Stimulated activated CD4-positive, alpha-beta T cell treated with anti-CD3 and anti-CD28 coated beads, Interleukin-15, amount 100 ng/mL, for 24 hours (primary cell): Measurements from ENCODE around the gene SPPL2B.

ENCODE experiments used
- DNase-seq: peaks from one replicate; pipeline ENCODE4 v3.0.0-alpha.2; 2020

Gene SPPL2B

DNA sequence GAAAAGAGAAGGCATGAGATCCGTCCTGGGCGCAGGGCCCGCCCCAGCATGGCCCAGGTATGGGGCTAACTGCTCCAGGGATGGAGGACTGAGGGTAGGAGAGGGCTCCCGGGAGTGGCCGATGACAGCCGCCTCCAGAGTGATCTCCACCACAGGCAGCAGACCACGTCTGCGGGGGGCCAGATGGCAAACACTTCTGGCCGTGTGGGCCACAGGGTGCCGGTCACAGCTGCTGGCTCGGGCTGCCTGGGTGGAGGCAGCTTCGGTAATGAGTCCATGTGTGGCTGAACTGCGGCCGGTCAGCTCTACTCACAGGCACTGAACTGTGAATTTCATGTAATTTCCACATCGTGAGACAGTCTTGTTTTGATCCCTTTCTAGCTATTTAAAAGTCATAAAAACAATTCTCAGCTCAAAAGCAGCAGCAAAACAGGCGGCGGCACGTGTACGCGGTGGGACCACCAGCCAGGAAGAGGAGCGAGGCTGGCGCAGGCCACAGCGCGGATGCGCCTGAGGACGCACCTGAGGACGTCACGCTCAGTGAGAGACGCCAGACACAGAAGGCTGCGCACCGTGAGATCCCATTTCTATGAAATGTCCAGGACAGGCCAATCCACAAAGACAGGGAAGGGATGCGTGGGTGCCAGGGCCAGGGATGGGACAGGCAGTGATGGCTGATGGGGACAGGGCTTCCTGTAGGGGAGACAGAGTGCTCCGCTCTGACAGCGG, 4.1 kb upstream of the SPPL2B start:
- no peak for DNase-seq

- no peak for DNase-seq
Observed at GRCh38 chr19:2325281-2326046, 3.0 kb upstream of the SPPL2B start.

DNA sequence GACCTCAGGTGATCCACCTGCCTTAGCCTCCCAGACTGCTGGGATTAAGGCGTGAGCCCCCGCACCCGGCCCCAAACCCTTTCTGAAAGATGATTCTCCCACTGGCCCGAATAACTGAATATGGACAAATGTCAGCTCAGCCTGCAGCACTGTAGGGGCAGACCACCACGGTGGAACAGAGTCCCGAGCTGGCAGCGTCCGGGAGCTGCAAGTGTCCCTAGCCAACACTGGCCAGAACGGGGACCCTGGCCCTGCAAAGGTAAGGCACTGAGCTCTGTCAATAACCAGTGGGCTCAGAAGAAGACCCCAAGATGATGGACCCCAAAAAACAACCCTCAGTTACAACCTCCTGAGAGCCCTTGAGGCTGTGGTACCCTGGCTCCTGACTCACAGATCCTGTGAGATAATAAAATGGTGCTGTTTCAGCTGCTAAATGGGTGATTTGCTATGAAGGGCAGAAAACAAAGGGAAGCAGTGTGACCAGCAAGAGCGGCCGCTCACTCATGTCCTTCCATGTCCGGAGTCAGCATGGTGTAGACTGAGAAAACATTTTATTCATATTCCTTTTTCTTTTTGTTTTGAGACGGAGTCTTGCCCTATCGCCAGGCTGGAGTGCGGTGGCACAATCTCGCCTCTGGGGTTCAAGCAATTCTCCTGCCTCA, 1.7 kb upstream of the SPPL2B start:
- no peak for DNase-seq

DNA sequence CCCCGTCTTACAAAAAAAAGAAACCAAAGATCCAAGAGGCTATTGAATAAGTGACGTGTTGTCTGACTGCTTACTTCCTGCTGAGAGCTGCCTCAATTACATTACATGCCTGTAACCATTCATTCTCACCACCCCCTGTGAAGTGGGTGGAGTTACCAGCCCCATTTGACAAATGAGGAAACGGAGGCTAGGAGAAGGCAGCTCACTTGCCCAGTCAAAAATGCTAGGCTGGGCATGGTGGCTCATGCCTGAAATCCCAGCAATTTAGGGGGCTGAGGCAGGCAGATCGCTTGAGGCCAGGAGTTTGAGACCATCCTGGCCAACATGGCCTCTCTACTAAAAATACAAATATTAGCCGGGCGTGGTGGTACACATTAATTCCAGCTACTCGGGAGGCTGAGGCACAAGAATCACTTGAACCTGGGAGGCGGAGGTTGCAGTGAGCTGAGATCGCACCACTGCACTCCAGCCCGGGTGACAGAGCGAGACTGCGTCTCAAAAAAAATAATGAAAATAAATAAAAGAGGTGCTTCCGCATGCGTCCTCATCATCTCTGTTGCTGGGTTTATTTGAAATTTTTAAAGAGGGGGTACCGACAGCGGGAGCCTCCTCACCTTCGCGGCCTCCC, 597 bp upstream of the SPPL2B start:
- peak; percentile 82 for DNase-seq

GRCh38 chr19:2329149-2329478, 630 bp downstream of the SPPL2B start:
- no peak for DNase-seq

DNA sequence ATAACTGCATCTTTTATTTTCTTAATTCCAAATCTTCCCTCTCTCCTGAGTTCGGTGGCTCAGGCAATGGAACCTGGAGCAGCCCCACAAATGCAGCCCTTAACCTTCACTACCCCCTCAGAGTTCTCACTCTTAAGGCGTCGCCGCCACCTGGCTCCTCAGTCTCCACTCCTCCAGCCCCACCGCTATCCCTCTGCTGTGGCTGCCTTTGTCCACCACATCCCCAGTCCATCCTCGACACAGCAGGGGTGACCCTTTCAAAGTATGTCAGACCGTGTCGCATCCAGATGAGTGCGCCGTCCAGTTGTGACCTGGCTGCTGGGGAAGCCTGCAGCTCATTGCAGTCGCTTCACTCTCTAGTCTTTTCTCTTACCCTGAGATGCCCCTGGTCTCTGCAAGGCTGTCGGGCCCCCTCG, 1.0 kb downstream of the SPPL2B start:
- no peak for DNase-seq

GRCh38 chr19:2330255-2330631, 1.8 kb downstream of the SPPL2B start:
- DNase-seq, result no peak

DNA sequence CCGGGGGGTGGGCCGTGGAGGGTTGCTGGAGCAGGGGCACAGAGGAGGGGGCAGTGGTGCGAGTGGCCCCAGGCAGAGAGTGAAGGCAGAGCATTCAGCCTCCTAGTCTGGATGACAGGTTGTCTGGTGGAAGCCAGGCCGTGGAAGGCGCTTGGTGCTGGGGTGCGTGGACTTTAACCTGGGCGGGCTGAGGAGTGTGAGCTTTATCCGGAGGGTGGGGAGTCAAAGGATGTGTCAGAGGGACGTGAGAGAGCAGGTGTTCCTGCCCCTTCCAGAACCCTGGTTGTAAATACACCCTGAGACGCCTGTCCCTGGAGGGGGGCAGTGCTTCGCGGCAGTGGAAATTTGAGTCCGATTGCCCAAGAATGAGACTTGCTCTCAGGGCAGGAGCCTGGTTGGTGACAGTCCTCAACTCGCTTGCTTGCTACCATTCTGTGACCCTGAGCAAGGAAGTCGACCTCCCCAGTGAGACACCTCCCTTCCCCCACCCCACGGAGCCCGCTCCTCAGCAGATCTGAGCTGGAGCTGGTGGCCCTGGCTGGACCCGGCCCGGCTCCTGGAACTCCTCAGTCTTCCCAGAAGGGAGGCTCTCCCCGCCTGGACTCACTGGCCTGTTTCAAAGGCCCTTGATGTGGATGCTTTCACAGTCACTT, 2.3 kb downstream of the SPPL2B start:
- no peak for DNase-seq

GRCh38 chr19:2331601-2332246, 3.2 kb downstream of the SPPL2B start:
- no peak for DNase-seq

DNA sequence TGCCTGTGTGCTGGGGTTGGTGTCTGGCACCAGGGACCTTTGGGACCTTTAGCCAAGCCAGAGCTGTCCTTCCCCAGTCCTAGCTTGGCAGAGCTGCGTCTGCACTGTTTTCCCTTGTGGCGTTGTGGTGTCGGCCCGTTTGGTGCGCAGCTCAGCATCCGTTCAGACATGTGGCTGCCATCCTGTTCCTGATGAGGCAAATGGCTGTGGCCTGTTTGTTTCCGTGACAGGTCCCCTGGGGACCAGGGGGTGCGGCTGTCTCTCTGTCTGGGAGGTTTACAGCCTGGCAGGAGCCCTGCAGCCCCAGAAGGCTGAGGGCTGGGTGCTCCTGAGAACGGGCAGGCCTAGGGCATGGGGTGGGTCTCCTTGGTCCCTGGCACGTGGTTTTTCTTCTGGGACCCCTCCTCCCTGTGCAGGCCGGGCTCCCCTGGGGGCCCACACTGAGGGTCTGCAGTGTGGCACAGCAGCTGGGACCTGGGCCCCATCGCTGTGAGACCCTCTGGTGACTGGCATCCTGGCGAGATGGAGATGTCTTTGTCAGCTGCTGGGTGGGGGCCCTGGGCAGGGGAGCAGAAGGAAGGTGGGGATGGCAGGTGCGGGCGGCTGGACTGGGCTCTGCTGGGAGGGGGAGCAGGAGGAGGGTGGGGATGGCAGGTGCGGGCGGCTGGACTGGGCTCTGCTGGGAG, 4.0 kb downstream of the SPPL2B start:
- peak; percentile 44 for DNase-seq

DNA sequence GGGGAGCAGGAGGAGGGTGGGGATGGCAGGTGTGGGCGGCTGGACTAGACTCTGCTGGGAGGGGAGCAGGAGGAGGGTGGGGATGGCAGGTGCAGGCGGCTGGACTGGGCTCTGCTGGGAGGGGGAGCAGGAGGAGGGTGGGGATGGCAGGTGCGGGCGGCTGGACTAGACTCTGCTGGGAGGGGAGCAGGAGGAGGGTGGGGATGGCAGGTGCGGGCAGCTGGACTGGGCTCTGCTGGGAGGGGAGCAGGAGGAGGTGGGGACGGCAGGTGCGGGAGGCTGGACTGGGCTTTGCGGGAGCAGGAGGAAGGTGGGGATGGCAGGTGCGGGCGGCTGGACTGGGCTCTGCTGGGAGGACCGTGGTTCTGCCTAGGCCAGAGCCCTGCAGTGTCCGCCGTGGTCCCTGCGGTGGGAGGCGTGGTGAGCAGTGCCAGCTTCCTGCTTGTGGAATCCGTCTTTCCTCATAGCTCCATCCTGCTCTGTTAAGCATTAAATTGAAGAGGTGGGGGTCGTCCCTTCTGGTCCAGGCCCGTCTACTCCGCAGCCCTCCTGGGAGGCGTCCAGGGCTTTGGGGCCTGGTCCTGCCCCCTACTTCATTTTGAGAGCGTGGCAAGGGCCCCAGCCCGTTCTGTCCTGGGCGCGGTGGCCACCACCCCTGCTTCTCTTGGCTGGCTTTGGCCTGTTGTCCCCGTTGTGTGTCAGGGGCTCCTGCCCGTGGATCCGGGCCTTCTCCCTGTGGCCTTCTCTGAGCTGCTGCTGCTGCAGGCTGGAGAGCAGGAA, 4.7 kb downstream of the SPPL2B start:
- DNase-seq, result no peak

DNA sequence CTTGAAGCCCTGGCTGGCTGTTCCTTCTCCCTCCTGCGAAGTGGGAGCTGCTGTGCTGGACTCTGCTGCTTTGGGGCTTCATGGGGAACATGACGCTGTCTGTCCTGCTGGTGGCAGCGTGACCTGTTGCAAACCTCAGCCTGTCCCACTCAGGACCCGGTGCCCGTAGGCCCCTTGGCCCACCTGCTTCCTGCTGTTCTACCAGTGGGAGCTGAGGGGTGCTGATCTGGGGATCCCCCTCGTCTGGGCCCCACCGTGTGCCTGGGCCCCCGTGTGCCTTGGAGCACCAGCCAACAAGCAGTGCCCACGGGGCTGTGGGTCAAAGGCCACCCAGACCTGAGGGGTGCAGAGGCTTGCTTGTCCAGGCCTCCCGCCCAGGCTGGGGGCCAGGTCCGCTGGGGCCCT, 5.3 kb downstream of the SPPL2B start:
- DNase-seq, result no peak

DNA sequence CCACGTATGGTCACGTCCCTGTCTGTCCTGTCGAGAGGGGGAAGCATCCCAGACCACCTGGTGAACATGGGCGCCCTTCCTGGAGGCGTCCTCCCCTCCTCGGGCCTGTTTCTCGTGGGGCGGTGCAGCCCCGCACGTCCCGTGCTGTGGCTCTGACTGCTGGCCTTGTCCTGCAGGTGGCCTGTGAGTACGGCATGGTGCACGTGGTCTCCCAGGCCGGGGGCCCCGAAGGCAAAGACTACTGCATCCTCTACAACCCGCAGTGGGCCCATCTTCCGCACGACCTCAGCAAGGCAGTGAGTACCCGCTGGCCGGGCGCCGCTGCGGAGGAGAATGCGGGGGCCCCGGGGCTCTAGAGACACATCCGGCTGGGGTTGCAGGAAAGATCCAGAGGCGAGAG, 5.9 kb downstream of the SPPL2B start:
- DNase-seq, result no peak

GRCh38 chr19:2334986-2335846, 6.7 kb downstream of the SPPL2B start:
- no peak for DNase-seq

DNA sequence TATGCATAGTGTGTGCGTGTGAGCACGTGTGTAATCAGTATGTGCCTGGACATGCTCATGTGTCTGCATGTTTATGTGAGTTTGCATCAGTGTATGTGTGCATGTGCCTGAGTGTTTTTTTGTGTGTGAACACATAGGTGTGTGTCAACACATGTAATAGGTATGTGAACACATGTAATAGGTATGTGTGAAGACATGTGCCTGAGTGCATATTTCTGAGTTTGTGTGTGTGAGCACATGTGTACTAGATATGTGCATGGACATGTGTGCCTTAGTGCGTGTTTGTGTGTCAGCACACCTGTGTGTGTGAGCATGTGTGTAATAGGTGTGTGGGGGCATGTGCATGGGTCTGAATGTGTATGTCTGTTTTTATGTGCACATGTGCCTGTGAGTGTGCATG, 7.4 kb downstream of the SPPL2B start:
- DNase-seq, result no peak

DNA sequence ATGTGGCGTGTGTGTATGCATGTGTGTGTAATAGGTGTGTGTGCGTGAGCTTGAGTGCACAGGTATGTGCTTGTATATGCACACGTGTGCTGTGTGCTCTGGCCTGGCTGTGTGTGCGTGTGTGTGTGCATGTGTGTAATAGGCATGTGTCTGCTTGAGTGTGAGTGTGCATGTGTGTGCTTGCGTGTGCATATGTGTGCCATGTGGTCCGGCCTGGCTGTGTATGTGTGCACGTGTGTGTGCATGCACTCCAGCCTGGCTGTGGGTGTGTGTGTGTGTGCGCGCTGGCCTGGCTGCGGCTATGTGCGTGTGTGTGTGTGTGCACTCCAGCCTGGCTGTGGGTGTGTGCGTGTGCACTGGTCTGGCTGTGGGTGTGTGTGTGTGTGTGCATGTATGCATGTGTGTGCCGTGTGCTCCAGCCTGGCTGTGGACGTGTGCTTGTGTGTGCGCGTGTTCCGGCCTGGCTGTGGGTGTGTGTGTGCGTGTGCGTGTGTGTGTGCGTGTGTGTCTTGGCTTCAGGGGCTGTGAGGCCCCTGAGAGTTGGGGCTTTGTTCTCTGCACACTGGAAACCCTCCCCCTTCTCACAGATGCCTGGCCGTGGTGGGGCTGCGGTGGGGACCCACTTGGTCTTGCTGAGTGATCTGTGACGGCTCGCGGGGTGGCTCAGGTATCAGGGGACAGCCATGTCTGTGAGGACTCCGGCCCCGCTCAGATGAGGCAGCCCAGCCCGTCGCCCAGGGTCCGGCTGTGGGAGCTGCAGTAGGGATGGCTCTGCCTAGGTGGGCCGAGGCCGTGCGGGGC, 8.2 kb downstream of the SPPL2B start:
- no peak for DNase-seq

GRCh38 chr19:2337329-2337707, 8.8 kb downstream of the SPPL2B start:
- no peak for DNase-seq

- no peak for DNase-seq
Observed at GRCh38 chr19:2338055-2338615, 9.7 kb downstream of the SPPL2B start.
